GM21737 (cell line): ENCODE data around the gene PBLD.
"Not testable (repeated sequence)": the region's sequence is repeated elsewhere in the genome, so short reads cannot be mapped to it uniquely, and the experiment has no call there.

Experiments used
- ATAC-seq: cut with Tn5 transposase; IDR thresholded peaks from one replicate; pipeline ENCODE4 v1.9.1; 2021; ENCODE audit warnings: mild to moderate bottlenecking, moderate library complexity; ENCODE audit not compliant: unreplicated experiment

PBLD gene

GRCh38 chr10:68331455-68332258, 1.1 kb downstream of the PBLD start, which contains the start of gene HNRNPH3:
HNRNPH3 (plus strand) TSS chr10:68332064; CDS start chr10:68337222, 5,158 bp downstream.
- peak; percentile 76 for ATAC-seq

GRCh38 chr10:68330852-68331454, 1.8 kb downstream of the PBLD start:
- no peak for ATAC-seq

- ATAC-seq, result no peak
Observed at GRCh38 chr10:68329506-68329861, 3.2 kb downstream of the PBLD start.

- no peak for ATAC-seq
Observed at GRCh38 chr10:68327889-68328786, 4.6 kb downstream of the PBLD start.

GRCh38 chr10:68324396-68324795, 8.3 kb downstream of the PBLD start:
- not testable (repeated sequence) for ATAC-seq

GRCh38 chr10:68318331-68319059, 14.2 kb downstream of the PBLD start:
- no peak for ATAC-seq

GRCh38 chr10:68315582-68315981, 17.1 kb downstream of the PBLD start:
- ATAC-seq, result no peak

- not testable (repeated sequence) for ATAC-seq
Observed at GRCh38 chr10:68314930-68315329, 17.8 kb downstream of the PBLD start.

- ATAC-seq, result no peak
Observed at GRCh38 chr10:68310531-68310930, 22.2 kb downstream of the PBLD start.

- no peak for ATAC-seq
Observed at GRCh38 chr10:68305854-68306253, 26.9 kb downstream of the PBLD start.

GRCh38 chr10:68303849-68304412, 28.8 kb downstream of the PBLD start:
- no peak for ATAC-seq

- no peak for ATAC-seq
Observed at GRCh38 chr10:68302871-68303270, 29.9 kb downstream of the PBLD start.

- ATAC-seq, result peak; percentile 13
Observed at GRCh38 chr10:68302503-68302823, 30.3 kb downstream of the PBLD start.

GRCh38 chr10:68301790-68302502, 30.8 kb downstream of the PBLD start:
- peak; percentile 59 for ATAC-seq

- ATAC-seq, result no peak
Observed at GRCh38 chr10:68301301-68301700, 31.4 kb downstream of the PBLD start.

GRCh38 chr10:68296843-68297663, 35.7 kb downstream of the PBLD start:
- no peak for ATAC-seq

GRCh38 chr10:68290736-68291135, 42.0 kb downstream of the PBLD start:
- ATAC-seq, result no peak

GRCh38 chr10:68288717-68289116, 44.0 kb downstream of the PBLD start:
- no peak for ATAC-seq
